ENCODE results near the gene SGIP1. TPM values are rescaled to one million over a fixed set of nuclear protein-coding genes. Genes with fewer than 3 reads are reported as not detected.
A peak's percentile ranks its signal among the peaks of the same experiment; 100 is the strongest.
"Not testable (repeated sequence)": the region's sequence is repeated elsewhere in the genome, so short reads cannot be mapped to it uniquely, and the experiment has no call there.

The SGIP1 gene
- total RNA-seq, 1 donor from 2014 or later, result not detected

DNA sequence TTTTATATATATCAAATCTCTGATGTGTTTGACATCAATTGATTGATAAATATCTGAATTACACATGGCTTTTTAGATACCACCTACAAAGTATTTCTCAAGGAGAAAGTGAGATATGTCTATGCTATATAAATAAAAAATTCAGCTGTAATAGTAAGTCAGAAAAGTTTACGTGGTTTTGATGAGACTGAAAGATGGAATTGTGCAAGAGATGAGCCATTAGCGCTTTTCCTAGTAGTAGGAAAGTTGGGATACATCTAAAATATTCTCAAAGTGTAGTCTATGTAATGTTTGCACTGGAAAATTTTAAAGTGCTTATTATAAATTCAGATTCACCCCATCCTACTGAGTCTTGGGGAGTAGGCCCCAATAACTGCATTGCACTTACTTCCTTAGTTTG, 49.1 kb downstream of the SGIP1 start:
- H3K27me3 Mint-ChIP-seq, result peaks cover 18% of the 10 kb centered on the region
- no peaks in the 10 kb centered on the region for H3K36me3 Mint-ChIP-seq (ENCODE audit: low read depth)

DNA sequence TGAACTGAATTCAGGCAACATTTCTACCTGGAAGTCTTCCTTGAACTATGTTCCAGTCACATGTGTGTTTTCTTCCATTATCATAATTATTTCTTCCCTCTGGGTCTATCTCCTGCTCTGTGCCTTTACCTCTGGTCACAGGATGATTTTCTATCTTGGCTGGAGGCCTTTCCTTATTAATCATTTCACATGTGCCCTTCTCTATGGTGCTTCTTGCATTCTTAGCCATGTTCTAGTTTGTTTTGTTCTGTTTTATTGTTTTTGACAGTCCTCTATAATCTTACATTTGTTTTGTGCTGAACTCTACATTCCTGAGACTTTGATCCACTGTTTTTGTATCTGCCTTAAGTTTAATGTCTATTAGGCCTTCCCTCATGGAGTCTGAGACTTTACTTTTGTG, 51.0 kb downstream of the SGIP1 start:
- no peak overlapping the region for H3K27ac Mint-ChIP-seq
- no peak overlapping the region for H3K4me3 Mint-ChIP-seq
- DNase-seq, result no peak
- H3K27me3 Mint-ChIP-seq, result peaks cover 21% of the 10 kb centered on the region
- H3K36me3 Mint-ChIP-seq (ENCODE audit: low read depth), result no peaks in the 10 kb centered on the region
- intact Hi-C loops (cut with micrococcal nuclease), result no loop called here
- no peaks in the 10 kb centered on the region for H3K4me1 Mint-ChIP-seq
- H3K9me3 Mint-ChIP-seq, result no peaks in the 10 kb centered on the region

More for the DNA sequence above, 49.1 kb downstream of the SGIP1 start:
- H3K9me3 Mint-ChIP-seq, result no peaks in the 10 kb centered on the region
- intact Hi-C loops (cut with micrococcal nuclease), result no loop called here
- H3K4me1 Mint-ChIP-seq, result no peaks in the 10 kb centered on the region
- no peak overlapping the region for H3K27ac Mint-ChIP-seq
- no peak overlapping the region for H3K4me3 Mint-ChIP-seq
- DNase-seq, result no peak

DNA sequence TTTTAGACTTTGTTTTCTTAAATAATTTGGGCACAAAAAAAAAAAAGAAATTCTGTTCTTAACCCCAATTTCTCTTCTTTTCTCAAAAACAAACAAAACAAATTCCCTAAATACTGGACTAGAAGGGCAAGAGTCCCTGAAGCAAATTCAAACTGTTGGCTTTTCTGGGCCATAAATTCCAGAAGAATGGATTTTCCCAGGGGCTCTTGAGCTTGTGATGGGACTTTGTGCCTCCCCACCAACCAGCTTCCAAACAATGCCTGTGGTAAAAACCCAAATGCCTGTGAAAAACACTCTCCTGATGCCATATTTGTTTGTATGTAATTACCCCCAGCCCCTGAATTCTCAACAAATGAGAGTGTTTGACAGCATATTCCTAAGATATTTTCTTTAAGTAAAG, 55.4 kb downstream of the SGIP1 start:
- no peak for DNase-seq
- no peaks in the 10 kb centered on the region for H3K36me3 Mint-ChIP-seq (ENCODE audit: low read depth)
- no peaks in the 10 kb centered on the region for H3K9me3 Mint-ChIP-seq
- no peak overlapping the region for H3K27ac Mint-ChIP-seq
- H3K4me1 Mint-ChIP-seq, result no peaks in the 10 kb centered on the region
- H3K27me3 Mint-ChIP-seq, result peaks cover 14% of the 10 kb centered on the region
- H3K4me3 Mint-ChIP-seq, result no peak overlapping the region
- intact Hi-C loops (cut with micrococcal nuclease), result no loop called here

DNA sequence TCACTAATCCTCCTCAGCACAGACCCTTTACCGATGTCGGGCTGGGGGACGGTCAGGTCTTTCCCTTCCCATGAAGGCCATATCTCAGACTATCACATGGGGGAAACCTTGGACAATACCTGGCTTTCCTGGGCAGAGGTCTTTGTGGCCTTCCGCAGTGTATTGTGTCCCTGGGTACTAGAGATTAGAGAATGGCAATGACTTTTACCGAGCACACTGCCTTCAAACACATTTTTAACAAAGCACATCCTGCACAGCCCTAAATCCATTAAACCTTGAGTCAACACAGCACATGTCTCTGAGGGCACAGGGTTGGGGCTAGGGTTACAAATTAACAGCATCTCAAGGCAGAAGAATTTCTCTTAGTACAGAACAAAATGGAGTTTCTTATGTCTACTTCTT, 58.2 kb downstream of the SGIP1 start:
- H3K27me3 Mint-ChIP-seq, result peaks cover 11% of the 10 kb centered on the region
- H3K9me3 Mint-ChIP-seq; H3K4me3 Mint-ChIP-seq; H3K36me3 Mint-ChIP-seq (ENCODE audit: low read depth); intact Hi-C loops (cut with micrococcal nuclease); H3K4me1 Mint-ChIP-seq; H3K27ac Mint-ChIP-seq; DNase-seq: not testable (repeated sequence)

DNA sequence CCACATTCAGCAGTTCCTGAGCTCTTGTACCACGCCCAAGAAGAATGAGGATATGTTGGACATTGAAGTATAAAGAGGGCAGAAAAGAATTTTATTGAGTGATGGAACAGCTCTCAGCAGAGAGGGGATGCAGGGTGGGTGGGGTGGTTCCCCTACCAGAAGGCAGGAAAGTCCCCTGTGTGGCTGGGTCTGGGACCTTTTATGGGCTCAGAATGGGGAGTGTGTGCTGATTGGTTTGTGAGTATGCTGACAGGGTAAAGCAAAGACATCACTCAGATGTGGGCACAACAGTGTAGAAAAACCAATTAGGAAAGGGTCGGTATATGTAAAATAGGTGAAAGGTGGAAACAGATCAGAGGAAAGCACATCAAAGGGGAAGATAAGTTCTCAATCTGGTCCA, 62.2 kb downstream of the SGIP1 start:
- H3K36me3 Mint-ChIP-seq (ENCODE audit: low read depth), result no peaks in the 10 kb centered on the region
- no peaks in the 10 kb centered on the region for H3K9me3 Mint-ChIP-seq
- no peak for DNase-seq
- H3K4me1 Mint-ChIP-seq, result no peaks in the 10 kb centered on the region
- H3K27ac Mint-ChIP-seq, result no peak overlapping the region
- H3K4me3 Mint-ChIP-seq, result no peak overlapping the region
- intact Hi-C loops (cut with micrococcal nuclease), result no loop called here
- peaks cover 4% of the 10 kb centered on the region for H3K27me3 Mint-ChIP-seq

DNA sequence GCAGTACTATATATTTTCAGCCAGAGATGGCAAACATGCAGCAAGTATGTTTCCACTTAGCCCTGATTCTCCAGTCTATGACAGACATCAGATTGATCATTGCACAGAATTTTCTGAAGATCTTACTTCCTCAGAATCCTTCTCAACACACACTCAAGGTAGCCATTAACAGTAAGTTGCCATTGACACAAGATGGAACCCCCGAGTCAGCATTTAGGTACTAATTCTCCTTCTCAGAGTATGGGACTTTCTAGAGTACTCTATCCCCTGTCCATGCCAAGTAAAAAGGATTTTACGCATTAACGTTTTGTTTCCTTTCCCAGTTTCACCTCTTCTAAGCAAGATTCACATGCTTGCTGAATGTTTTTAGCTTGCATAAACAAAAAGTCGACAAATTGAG, 63.5 kb downstream of the SGIP1 start:
- H3K4me1 Mint-ChIP-seq, result no peaks in the 10 kb centered on the region
- DNase-seq, result no peak
- H3K36me3 Mint-ChIP-seq (ENCODE audit: low read depth), result no peaks in the 10 kb centered on the region
- no peak overlapping the region for H3K4me3 Mint-ChIP-seq
- intact Hi-C loops (cut with micrococcal nuclease), result no loop called here
- H3K27ac Mint-ChIP-seq, result no peak overlapping the region
- no peaks in the 10 kb centered on the region for H3K9me3 Mint-ChIP-seq
- H3K27me3 Mint-ChIP-seq, result peaks cover 4% of the 10 kb centered on the region

DNA sequence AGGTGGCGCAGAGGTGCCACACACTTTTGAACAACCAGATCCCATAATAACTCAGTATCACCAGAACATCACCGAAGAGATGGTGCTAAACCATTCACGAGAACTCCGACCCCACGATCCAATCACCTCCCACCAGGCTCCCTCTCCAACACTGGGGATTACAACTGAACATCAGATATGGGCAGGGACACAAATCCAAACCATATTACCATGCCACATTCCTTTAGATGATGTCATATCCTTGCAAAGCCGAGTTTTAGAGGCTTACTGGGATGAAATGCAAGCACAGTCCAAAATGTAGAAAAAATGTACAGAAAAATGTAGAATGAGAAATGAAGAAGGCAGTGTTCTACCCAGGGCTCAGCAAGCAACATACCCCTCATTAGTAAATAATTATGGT, 64.7 kb downstream of the SGIP1 start:
- Mint-ChIP-seq H3K27me3 (peaks cover 5% of the 10 kb centered on the region), H3K36me3 (ENCODE audit: low read depth) (no peaks in the 10 kb centered on the region), H3K4me3 (no peak overlapping the region), H3K4me1 (no peaks in the 10 kb centered on the region), H3K27ac (no peak overlapping the region), H3K9me3 (no peaks in the 10 kb centered on the region)
- intact Hi-C loops (cut with micrococcal nuclease), result no loop called here
- no peak for DNase-seq

DNA sequence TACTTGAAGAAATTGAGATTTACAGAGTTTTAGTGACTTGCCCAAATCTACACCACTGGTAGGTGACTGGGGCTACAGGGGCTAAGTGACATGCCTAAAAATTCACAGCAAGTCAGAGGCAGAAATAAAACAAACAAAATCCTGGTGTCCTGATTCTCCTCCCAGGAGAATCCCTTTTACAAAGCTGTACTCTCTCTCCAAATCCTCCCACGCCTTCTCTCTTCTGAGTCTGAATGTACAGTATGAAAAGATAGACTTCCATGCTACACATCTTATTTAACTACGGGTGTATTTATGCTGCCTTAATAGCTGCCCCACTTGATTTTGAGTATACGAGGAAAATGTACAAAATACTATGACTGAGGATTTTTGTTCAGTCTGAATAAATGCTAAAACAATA, 65.4 kb downstream of the SGIP1 start:
- intact Hi-C loops (cut with micrococcal nuclease), result no loop called here
- DNase-seq, result no peak
- Mint-ChIP-seq H3K36me3 (ENCODE audit: low read depth) (no peaks in the 10 kb centered on the region), H3K27me3 (peaks cover 6% of the 10 kb centered on the region), H3K27ac (no peak overlapping the region), H3K4me1 (no peaks in the 10 kb centered on the region), H3K4me3 (no peak overlapping the region), H3K9me3 (no peaks in the 10 kb centered on the region)

DNA sequence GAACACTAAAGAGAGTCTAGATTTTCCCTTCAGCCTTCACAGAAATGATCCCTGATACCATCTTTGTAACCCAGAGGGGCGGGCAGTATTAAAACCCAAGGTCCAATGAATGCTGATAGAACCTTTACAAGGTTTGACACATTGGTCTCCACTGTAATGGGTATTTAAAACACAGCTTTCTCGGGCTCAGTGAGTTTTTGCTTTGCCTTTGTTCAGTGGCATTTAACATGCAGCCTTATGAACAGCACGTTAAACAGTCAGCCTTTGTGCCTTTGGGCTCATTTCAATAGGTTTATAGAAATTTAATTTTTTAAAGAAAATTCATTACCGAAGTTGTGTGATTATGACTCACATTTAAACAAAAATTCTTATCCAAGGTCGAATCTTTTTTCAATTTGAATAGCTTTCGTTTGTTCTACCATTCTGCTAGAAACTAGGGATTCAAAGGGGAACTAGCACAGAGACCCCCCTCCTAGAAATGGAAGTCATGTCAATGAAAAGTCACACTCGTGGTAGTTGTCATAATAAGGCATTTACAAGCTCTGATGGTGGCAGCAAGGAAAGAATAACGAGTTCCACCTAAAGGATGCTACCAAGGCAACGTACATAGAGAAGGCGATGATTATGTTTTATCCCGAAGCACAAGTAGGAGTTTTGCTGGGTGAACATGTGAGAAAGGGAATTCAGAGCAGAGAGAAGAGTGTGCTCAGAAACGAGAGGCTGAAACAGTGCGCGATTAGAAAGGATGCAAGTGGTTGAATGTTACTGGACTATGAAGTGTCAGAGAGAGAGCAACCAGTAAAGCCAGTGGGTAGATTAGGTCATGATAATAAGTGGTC, 66.2 kb downstream of the SGIP1 start:
- no peaks in the 10 kb centered on the region for H3K9me3 Mint-ChIP-seq
- H3K27ac Mint-ChIP-seq, result no peak overlapping the region
- intact Hi-C loops (cut with micrococcal nuclease), result no loop called here
- DNase-seq, result peak; percentile 35
- no peaks in the 10 kb centered on the region for H3K4me1 Mint-ChIP-seq
- no peaks in the 10 kb centered on the region for H3K36me3 Mint-ChIP-seq (ENCODE audit: low read depth)
- H3K27me3 Mint-ChIP-seq, result peaks cover 6% of the 10 kb centered on the region
- no peak overlapping the region for H3K4me3 Mint-ChIP-seq

DNA sequence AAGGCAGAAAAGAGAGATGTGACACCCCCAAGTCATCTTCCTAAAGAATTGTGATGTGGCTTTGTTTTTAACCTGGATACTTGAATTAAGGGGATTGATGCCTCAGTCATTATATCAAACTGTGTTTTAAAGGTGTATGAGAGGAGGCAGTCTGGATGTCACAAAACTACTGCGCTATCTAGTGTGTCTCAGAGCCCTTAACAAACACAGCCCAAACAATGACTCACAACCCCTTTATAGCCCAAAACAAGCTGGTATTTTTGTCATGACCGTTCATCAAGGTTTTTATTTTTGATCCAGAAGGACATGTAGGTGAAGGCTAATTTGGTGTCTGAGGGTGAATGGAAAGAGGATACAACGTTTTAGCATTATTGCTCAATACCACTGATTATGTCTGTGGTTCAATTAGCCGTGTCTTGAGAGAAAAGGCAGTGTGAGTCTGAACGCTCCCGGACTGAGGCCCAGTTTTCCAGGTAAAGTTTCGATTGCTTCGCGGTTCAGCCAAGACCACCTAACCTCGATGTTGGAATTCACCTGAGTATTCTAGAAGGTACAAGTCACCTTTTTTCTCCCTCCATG, 71.6 kb downstream of the SGIP1 start:
- H3K27ac Mint-ChIP-seq, result no peak overlapping the region
- peaks cover 8% of the 10 kb centered on the region for H3K27me3 Mint-ChIP-seq
- no peaks in the 10 kb centered on the region for H3K4me1 Mint-ChIP-seq
- H3K9me3 Mint-ChIP-seq, result no peaks in the 10 kb centered on the region
- intact Hi-C loops (cut with micrococcal nuclease), result loop anchor here (5.0 kb wide), 1 partner anchor 122 kb away; no protein-coding TSS in a partner anchor
- no peak overlapping the region for H3K4me3 Mint-ChIP-seq
- no peaks in the 10 kb centered on the region for H3K36me3 Mint-ChIP-seq (ENCODE audit: low read depth)
- DNase-seq, result no peak

DNA sequence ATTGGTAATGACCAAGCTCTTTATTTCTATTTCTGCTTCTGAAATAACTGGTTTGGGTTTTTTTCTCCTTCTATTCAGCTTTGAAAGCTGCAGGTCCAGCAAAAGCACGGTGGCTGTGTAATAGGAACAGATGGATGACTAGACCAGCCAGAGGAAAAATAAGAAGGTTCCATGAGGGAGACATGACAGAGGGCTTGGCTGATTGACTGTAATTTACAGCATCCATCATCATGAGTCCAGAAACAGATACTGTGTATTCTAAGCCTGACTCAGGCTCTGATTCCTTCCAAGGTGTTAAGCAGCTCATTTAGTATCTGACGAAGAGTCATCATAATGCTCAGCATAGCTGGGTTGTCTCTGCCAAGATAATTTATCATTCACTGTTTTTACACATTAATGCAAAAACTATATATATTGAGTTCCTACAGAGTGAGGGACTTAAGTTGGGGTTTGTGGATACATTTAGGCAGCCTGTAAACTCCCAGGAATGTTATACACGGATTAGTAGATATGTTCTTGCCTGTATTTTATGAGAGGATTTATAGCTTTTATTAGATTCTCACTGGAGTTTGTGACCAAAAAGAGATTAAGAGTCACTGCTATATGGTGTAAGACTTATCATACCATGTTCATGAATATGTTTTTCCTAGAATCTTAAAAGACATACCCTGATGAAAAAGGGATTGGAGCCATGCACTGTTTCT, 72.6 kb downstream of the SGIP1 start:
- intact Hi-C loops (cut with micrococcal nuclease), result loop anchor here (5.0 kb wide), 1 partner anchor 121 kb away; no protein-coding TSS in a partner anchor
- no peaks in the 10 kb centered on the region for H3K9me3 Mint-ChIP-seq
- H3K4me1 Mint-ChIP-seq, result no peaks in the 10 kb centered on the region
- peaks cover 9% of the 10 kb centered on the region for H3K27me3 Mint-ChIP-seq
- no peaks in the 10 kb centered on the region for H3K36me3 Mint-ChIP-seq (ENCODE audit: low read depth)
- no peak overlapping the region for H3K4me3 Mint-ChIP-seq
- DNase-seq, result no peak
- H3K27ac Mint-ChIP-seq, result no peak overlapping the region

DNA sequence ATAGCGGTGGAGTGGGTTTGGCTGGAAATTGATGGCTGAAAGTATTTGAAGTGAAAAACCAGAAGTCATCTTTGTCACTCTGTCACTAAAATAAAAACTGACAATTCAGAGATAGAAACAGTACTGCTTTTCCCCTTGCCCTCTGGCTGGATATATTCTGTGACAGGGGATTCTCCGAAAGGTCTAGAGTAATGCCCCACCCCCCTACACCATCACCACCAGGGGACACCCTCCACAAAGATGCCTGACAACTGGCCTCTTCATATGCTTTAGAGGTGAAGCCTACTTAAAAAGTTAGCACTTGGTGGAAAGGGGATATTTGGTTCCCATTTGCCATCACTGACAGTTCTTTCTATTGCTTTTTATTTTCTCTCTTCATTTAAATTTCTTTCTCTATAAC, 73.5 kb downstream of the SGIP1 start:
- Mint-ChIP-seq H3K4me3 (no peak overlapping the region), H3K4me1 (no peaks in the 10 kb centered on the region), H3K36me3 (ENCODE audit: low read depth) (no peaks in the 10 kb centered on the region), H3K27me3 (peaks cover 10% of the 10 kb centered on the region), H3K9me3 (no peaks in the 10 kb centered on the region), H3K27ac (no peak overlapping the region)
- DNase-seq, result no peak
- intact Hi-C loops (cut with micrococcal nuclease), result loop anchor here (5.0 kb wide), 1 partner anchor 120 kb away; no protein-coding TSS in a partner anchor

DNA sequence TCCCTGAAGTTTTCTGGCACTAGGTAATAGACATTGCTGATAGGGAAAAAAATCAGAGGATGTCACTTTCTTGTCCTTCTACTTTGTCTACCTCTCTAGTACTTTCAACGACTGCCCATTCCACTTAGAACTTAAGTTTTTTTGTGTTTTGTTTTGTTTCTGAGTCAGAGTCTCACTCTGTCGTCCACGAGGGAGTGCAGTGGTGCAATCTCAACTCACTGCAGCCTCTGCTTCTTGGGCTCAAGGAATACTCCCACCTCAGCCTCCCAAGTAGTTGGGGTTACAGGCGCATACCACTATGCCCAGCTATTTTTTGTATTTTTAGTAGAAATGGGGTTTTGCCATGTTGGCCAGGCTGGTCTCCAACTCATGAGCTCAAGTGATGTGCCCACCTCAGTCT, 79.2 kb downstream of the SGIP1 start:
- H3K27ac Mint-ChIP-seq, result no peak overlapping the region
- no peaks in the 10 kb centered on the region for H3K4me1 Mint-ChIP-seq
- no peaks in the 10 kb centered on the region for H3K9me3 Mint-ChIP-seq
- H3K4me3 Mint-ChIP-seq, result no peak overlapping the region
- H3K36me3 Mint-ChIP-seq (ENCODE audit: low read depth), result no peaks in the 10 kb centered on the region
- H3K27me3 Mint-ChIP-seq, result peaks cover 13% of the 10 kb centered on the region
- intact Hi-C loops (cut with micrococcal nuclease), result no loop called here
- DNase-seq, result no peak

All from activated CD4-positive, alpha-beta T cell treated with anti-CD3 and anti-CD28 coated beads, Interleukin-2, amount 10 ng/mL, durations not matched to agents 24 days and 14 days (primary cell).